HepG2 (cell line): ENCODE results near the gene FAM3B. TPM values are rescaled to one million over a fixed set of nuclear protein-coding genes. Genes with fewer than 3 reads are reported as not detected.

ENCODE experiments used
- CBX5 ChIP-seq: sonication (generic); formaldehyde crosslinking; IDR thresholded peaks from 2 replicates; pipeline ENCODE4 v1.4.0; 2020; ENCODE audit warnings: missing genetic modification reagents, borderline replicate concordance
- CREM ChIP-seq, 2 experiments: sonication (generic) in 1 of 2; formaldehyde crosslinking in 1 of 2; IDR thresholded peaks; 2 replicates each; pipeline versions ENCODE4 v1.4.0 to v1.6.1; 2016 to 2020; ENCODE audit warnings: antibody characterized with exemption in 1 of 2, mild to moderate bottlenecking in 1 of 2, missing genetic modification reagents in 1 of 2
- DNMT3B ChIP-seq: conservative IDR thresholded peaks from 2 replicates; pipeline ENCODE4 v1.6.1; 2016; ENCODE audit warnings: missing biosample characterization, control low read depth
- HMGXB4 ChIP-seq, 2 experiments: sonication (generic) in 1 of 2; formaldehyde crosslinking in 1 of 2; IDR thresholded peaks; 2 replicates each; pipeline versions ENCODE4 v1.4.0 to v1.6.1; 2018 to 2020; ENCODE audit warnings: missing genetic modification reagents in 2 of 2, borderline replicate concordance in 1 of 2, low read depth in 1 of 2, mild to moderate bottlenecking in 1 of 2, missing biosample characterization in 1 of 2
- MED13 ChIP-seq: sonication (generic); formaldehyde crosslinking; IDR thresholded peaks from 2 replicates; pipeline ENCODE4 v1.5.0; 2020; ENCODE audit warnings: missing genetic modification reagents
- NR2F6 ChIP-seq, 2 experiments: IDR thresholded peaks; 2 replicates each; pipeline ENCODE4 v1.6.1; 2016; ENCODE audit warnings: antibody characterized with exemption in 1 of 2, mild to moderate bottlenecking in 1 of 2
- PAF1 ChIP-seq: IDR thresholded peaks from 2 replicates; pipeline ENCODE4 v1.6.1; 2016; ENCODE audit warnings: missing genetic modification reagents, missing compliant biosample characterization
- REPIN1 ChIP-seq: sonication (generic); formaldehyde crosslinking; IDR thresholded peaks from 2 replicates; pipeline ENCODE4 v1.8.0; 2022; ENCODE audit warnings: missing genetic modification reagents, low read depth, mild to moderate bottlenecking, borderline replicate concordance
- RERE ChIP-seq: IDR thresholded peaks from 2 replicates; pipeline ENCODE4 v1.6.1; 2016; ENCODE audit warnings: low read depth, missing genetic modification reagents, missing compliant biosample characterization
- THAP11 ChIP-seq: IDR thresholded peaks from 2 replicates; pipeline ENCODE4 v1.6.1; 2016; ENCODE audit warnings: missing biosample characterization, missing genetic modification reagents
- ZBTB2 ChIP-seq: sonication (generic); formaldehyde crosslinking; IDR thresholded peaks from 2 replicates; pipeline ENCODE4 v1.8.0; 2022; ENCODE audit warnings: low read depth, missing genetic modification reagents
- ZNF574 ChIP-seq: sonication (generic); formaldehyde crosslinking; IDR thresholded peaks from 2 replicates; pipeline ENCODE4 v1.4.0; 2020; ENCODE audit warnings: missing genetic modification reagents
- ZNF780A ChIP-seq: sonication (generic); formaldehyde crosslinking; IDR thresholded peaks from 2 replicates; pipeline ENCODE4 v1.8.0; 2022; ENCODE audit warnings: mild to moderate bottlenecking, missing genetic modification reagents, moderate library complexity
- ZSCAN5A ChIP-seq: sonication (generic); formaldehyde crosslinking; IDR thresholded peaks from 2 replicates; pipeline ENCODE4 v1.8.0; 2022; ENCODE audit warnings: mild to moderate bottlenecking, missing genetic modification reagents, borderline replicate concordance
- polyA plus RNA-seq, 8 experiments: library from polyadenylated mRNA; depleted of rRNA in 3 of 8; stranded (reverse) in 7 of 8; unstranded in 1 of 8; fragments of >200 nt; fragmentation: Illumina TruSeq in 4 of 8; extraction: Trizol in 4 of 8; gene quantifications; 2 replicates each; pipeline versions ENCODE4 v1.2.1 to v1.2.3, GENCODE V29; 2011 to 2016; ENCODE audit warnings: low read depth in 4 of 8, missing spikeins in 1 of 8, mixed read lengths in 1 of 8; ENCODE audit not compliant: insufficient read depth in 1 of 8
- total RNA-seq, 5 experiments: library from RNA; depleted of rRNA; stranded (reverse); fragments of >200 nt; fragmentation: Illumina TruSeq; extraction: Trizol; gene quantifications; 2 replicates each; pipeline ENCODE4 v1.2.3, GENCODE V29; 2016; ENCODE audit warnings: low read depth in 1 of 5

FAM3B gene
- total and polyA plus RNA-seq, 2 of the 13 experiments (the other 11 are each of a cell fraction or from before 2014, with no cell fraction given), result 46.5 to 62.0 TPM

GRCh38 chr21:41366522-41367151 lies 50.0 kb downstream of the FAM3B start (continued):
- TF ChIP-seq ZNF574 (CRISPR knock-in tag), result 0 out of 2 replicates have a peak, but pooled peaks have one; percentile 15
- TF ChIP-seq PAF1 (CRISPR knock-in tag), result no peak
- no peak for TF ChIP-seq ZSCAN5A (CRISPR knock-in tag)
- peak; percentile 64; the same call in 1 of the 2 replicates for TF ChIP-seq DNMT3B (CRISPR knock-in tag)
- 0 out of 2 replicates have a peak, but pooled peaks have one; percentile 22 for TF ChIP-seq RERE (CRISPR knock-in tag)
- no peak for TF ChIP-seq MED13 (CRISPR knock-in tag)
- TF ChIP-seq CBX5 (CRISPR knock-in tag), result peak; percentile 21; the same call in 1 of the 2 replicates
- TF ChIP-seq ZNF780A, result no peak
- peak; percentile 79 for TF ChIP-seq THAP11
- TF ChIP-seq CREM (IDR thresholded peaks at IDR 0.05), result peak; percentile 73; the same call in 1 of the 2 replicates
- TF ChIP-seq CREM (CRISPR knock-in tag; IDR thresholded peaks at IDR 0.05), result no peak
- TF ChIP-seq ZBTB2 (CRISPR knock-in tag), result no peak
- TF ChIP-seq REPIN1 (CRISPR knock-in tag), result peak; percentile 58; the same call in 1 of the 2 replicates
- no peak; a peak in 1 of 4 replicates for TF ChIP-seq HMGXB4 (CRISPR knock-in tag; IDR thresholded peaks at IDR 0.05; ENCODE audit: borderline replicate concordance in 1 of 2, low read depth in 1 of 2)
- peak; percentile 71 for TF ChIP-seq NR2F6 (IDR thresholded peaks at IDR 0.05)
- TF ChIP-seq NR2F6 (CRISPR knock-in tag; IDR thresholded peaks at IDR 0.05), result peak; percentile 65; the same call in 1 of the 2 replicates
